ENCODE measurements around the gene FANCL. TPM values are rescaled to one million over a fixed set of nuclear protein-coding genes. Genes with fewer than 3 reads are reported as not detected.
A peak's percentile ranks its signal among the peaks of the same experiment; 100 is the strongest.

The FANCL gene
- total and polyA plus RNA-seq, 9 of the 15 experiments (the other 6 are each of a cell fraction or from before 2014, with no cell fraction given): 36.7 to 120 (median 58.5) TPM

DNA sequence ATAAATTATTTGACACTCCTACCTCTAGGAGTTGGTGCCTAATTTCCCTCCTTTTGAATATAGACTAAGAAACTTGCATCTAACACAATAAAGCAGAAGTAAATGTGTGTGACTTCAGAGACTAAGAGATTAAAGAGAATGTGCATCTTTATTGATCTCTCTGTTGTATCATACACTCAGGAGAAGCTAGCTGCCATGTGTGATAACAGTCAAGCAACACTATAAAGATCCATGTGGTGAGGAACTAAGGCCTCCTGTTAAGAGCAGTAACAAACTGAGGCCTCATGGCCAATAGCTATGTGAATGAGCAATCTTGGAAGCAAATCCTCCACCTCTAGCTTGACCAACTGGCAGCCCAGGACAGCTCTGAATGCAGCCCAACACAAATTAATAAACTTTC is 3.4 kb downstream of the FANCL start (continued):
- TF ChIP-seq TFAM (CRISPR knock-in tag; conservative IDR thresholded peaks at IDR 0.05) (no peak), CBFA2T3 (IDR thresholded peaks at IDR 0.05) (peak; percentile 80), KLF16 (IDR thresholded peaks at IDR 0.05) (0 out of 2 replicates have a peak, but pooled peaks have one; percentile 15), ZNF3 (CRISPR knock-in tag; IDR thresholded peaks at IDR 0.05) (no peak), ELF1 (tag; IDR thresholded peaks at IDR 0.05) (no peak), TRIM28 (IDR thresholded peaks at IDR 0.05) (no peak), RBM39 (optimal IDR thresholded peaks at IDR 0.05; ENCODE audit: low read depth, low read length) (no peak), HDAC1 (IDR thresholded peaks at IDR 0.05) (peak in 1 of 2 experiments; percentile 76; a peak in 2 of 4 replicates), NCOA6 (IDR thresholded peaks at IDR 0.05) (peak; percentile 27; the same call in 1 of the 2 replicates), SRSF1 (IDR thresholded peaks at IDR 0.05; ENCODE audit: low read depth, low read length) (no peak), NFE2 (IDR thresholded peaks at IDR 0.05; ENCODE audit: low read depth) (no peak), ATF1 (CRISPR knock-in tag; IDR thresholded peaks at IDR 0.05) (no peak), ATF1 (tag; IDR thresholded peaks at IDR 0.05) (no peak), EP400 (IDR thresholded peaks at IDR 0.05) (peak; percentile 59), HDGF (IDR thresholded peaks at IDR 0.05) (0 out of 2 replicates have a peak, but pooled peaks have one; percentile 27), NR2C1 (IDR thresholded peaks at IDR 0.05) (no peak), NR2C1 (tag; IDR thresholded peaks at IDR 0.05) (no peak), PURB (CRISPR knock-in tag; IDR thresholded peaks at IDR 0.05; ENCODE audit: low read depth) (no peak), TCF3 (CRISPR knock-in tag; IDR thresholded peaks at IDR 0.05) (peak; percentile 65), CBX3 (IDR thresholded peaks at IDR 0.05; ENCODE audit: borderline replicate concordance in 1 of 2, low read length in 2 of 2) (peak in 1 of 2 experiments; percentile 56; a peak in 1 of 3 replicates), ZBTB17 (CRISPR knock-in tag; IDR thresholded peaks at IDR 0.05) (no peak), RBBP5 (IDR thresholded peaks at IDR 0.05; ENCODE audit: borderline replicate concordance, insufficient read depth, low read length, poor library complexity, severe bottlenecking) (no peak), MYC (IDR thresholded peaks at IDR 0.05; ENCODE audit: low read depth, low read length) (peak; percentile 75), MYC (CRISPR knock-in tag; IDR thresholded peaks at IDR 0.05; ENCODE audit: borderline replicate concordance, low read depth) (no peak), FOXA1 (IDR thresholded peaks at IDR 0.05; ENCODE audit: borderline replicate concordance) (no peak)
- TF ChIP-seq, protein P1, sequence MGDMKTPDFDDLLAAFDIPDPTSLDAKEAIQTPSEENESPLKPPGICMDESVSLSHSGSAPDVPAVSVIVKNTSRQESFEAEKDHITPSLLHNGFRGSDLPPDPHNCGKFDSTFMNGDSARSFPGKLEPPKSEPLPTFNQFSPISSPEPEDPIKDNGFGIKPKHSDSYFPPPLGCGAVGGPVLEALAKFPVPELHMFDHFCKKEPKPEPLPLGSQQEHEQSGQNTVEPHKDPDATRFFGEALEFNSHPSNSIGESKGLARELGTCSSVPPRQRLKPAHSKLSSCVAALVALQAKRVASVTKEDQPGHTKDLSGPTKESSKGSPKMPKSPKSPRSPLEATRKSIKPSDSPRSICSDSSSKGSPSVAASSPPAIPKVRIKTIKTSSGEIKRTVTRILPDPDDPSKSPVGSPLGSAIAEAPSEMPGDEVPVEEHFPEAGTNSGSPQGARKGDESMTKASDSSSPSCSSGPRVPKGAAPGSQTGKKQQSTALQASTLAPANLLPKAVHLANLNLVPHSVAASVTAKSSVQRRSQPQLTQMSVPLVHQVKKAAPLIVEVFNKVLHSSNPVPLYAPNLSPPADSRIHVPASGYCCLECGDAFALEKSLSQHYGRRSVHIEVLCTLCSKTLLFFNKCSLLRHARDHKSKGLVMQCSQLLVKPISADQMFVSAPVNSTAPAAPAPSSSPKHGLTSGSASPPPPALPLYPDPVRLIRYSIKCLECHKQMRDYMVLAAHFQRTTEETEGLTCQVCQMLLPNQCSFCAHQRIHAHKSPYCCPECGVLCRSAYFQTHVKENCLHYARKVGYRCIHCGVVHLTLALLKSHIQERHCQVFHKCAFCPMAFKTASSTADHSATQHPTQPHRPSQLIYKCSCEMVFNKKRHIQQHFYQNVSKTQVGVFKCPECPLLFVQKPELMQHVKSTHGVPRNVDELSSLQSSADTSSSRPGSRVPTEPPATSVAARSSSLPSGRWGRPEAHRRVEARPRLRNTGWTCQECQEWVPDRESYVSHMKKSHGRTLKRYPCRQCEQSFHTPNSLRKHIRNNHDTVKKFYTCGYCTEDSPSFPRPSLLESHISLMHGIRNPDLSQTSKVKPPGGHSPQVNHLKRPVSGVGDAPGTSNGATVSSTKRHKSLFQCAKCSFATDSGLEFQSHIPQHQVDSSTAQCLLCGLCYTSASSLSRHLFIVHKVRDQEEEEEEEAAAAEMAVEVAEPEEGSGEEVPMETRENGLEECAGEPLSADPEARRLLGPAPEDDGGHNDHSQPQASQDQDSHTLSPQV (IDR thresholded peaks at IDR 0.05): 0 out of 2 replicates have a peak, but pooled peaks have one; percentile 47
- TF ChIP-seq, protein P2, sequence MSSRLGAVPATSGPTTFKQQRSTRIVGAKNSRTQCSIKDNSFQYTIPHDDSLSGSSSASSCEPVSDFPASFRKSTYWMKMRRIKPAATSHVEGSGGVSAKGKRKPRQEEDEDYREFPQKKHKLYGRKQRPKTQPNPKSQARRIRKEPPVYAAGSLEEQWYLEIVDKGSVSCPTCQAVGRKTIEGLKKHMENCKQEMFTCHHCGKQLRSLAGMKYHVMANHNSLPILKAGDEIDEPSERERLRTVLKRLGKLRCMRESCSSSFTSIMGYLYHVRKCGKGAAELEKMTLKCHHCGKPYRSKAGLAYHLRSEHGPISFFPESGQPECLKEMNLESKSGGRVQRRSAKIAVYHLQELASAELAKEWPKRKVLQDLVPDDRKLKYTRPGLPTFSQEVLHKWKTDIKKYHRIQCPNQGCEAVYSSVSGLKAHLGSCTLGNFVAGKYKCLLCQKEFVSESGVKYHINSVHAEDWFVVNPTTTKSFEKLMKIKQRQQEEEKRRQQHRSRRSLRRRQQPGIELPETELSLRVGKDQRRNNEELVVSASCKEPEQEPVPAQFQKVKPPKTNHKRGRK (tag; IDR thresholded peaks at IDR 0.05): no peak

Data from K562 (cell line).